GM19395 (cell line): ENCODE measurements around the gene CHST2.

Experiments
- ATAC-seq: cut with Tn5 transposase; IDR thresholded peaks from one replicate; pipeline ENCODE4 v1.9.1; 2021; ENCODE audit warnings: mild to moderate bottlenecking, moderate library complexity; ENCODE audit not compliant: unreplicated experiment

CHST2 gene

GRCh38 chr3:143098032-143098764, 21.4 kb upstream of the CHST2 start:
- ATAC-seq, result no peak

GRCh38 chr3:143099210-143099609, 20.4 kb upstream of the CHST2 start:
- no peak for ATAC-seq

GRCh38 chr3:143099690-143100089, 19.9 kb upstream of the CHST2 start:
- no peak for ATAC-seq

- ATAC-seq, result no peak
These were observed 19.1 kb upstream of the CHST2 start for GRCh38 chr3:143100451-143100850.

GRCh38 chr3:143101792-143102381, 17.7 kb upstream of the CHST2 start:
- ATAC-seq, result no peak

GRCh38 chr3:143103652-143104051, 15.9 kb upstream of the CHST2 start:
- no peak for ATAC-seq

- no peak for ATAC-seq
These were observed 14.4 kb upstream of the CHST2 start for GRCh38 chr3:143105170-143105569.

GRCh38 chr3:143109861-143110260, 9.7 kb upstream of the CHST2 start:
- ATAC-seq, result no peak

- ATAC-seq, result no peak
These were observed 9.2 kb upstream of the CHST2 start for GRCh38 chr3:143110371-143110770.

GRCh38 chr3:143118630-143119008, 952 bp upstream of the CHST2 start:
- no peak for ATAC-seq

GRCh38 chr3:143119974-143120715, 574 bp downstream of the CHST2 start:
- peak; percentile 22 for ATAC-seq

- peak; percentile 42 for ATAC-seq
These were observed 1.2 kb downstream of the CHST2 start for GRCh38 chr3:143120716-143121240.

GRCh38 chr3:143121241-143122088, 1.9 kb downstream of the CHST2 start:
- peak; percentile 6 for ATAC-seq

- ATAC-seq, result no peak
These were observed 2.5 kb downstream of the CHST2 start for GRCh38 chr3:143122089-143122430.

GRCh38 chr3:143122608-143123352, 3.2 kb downstream of the CHST2 start:
- ATAC-seq, result no peak

- ATAC-seq, result peak; percentile 28
These were observed 3.9 kb downstream of the CHST2 start for GRCh38 chr3:143123353-143123984.

GRCh38 chr3:143124601-143125520, 5.3 kb downstream of the CHST2 start:
- ATAC-seq, result no peak

GRCh38 chr3:143127801-143128200, 8.2 kb downstream of the CHST2 start:
- ATAC-seq, result no peak
